OCI-LY1 (cell line): ENCODE data around the gene KCNIP4.

Experiments used
- H2AFZ ChIP-seq: fragments of 200-600 bp; sonication (generic), shearing (Covaris generic); 2 replicates; pipeline ENCODE4 v1.6.0; 2014; ENCODE audit warnings: antibody characterized with exemption, mild to moderate bottlenecking, low read length
- H3F3A ChIP-seq: fragments of 200-600 bp; sonication (generic), shearing (Covaris generic); 2 replicates; pipeline ENCODE4 v1.6.0; 2014; ENCODE audit warnings: mild to moderate bottlenecking, antibody characterized with exemption, low read length, moderate library complexity; ENCODE audit not compliant: insufficient read depth
- H3K27ac ChIP-seq: fragments of 200-600 bp; sonication (generic); 2 replicates; pipeline ENCODE4 v1.5.1; 2014; ENCODE audit warnings: low read length, mixed run types, mild to moderate bottlenecking, low read depth; ENCODE audit not compliant: poor library complexity, severe bottlenecking
- H3K27me3 ChIP-seq: fragments of 200-600 bp; sonication (generic); 2 replicates; pipeline ENCODE4 v1.6.0; 2014; ENCODE audit warnings: antibody characterized with exemption, mild to moderate bottlenecking, low read length, moderate library complexity; ENCODE audit not compliant: insufficient read depth
- H3K36me3 ChIP-seq: fragments of 200-600 bp; sonication (generic); 2 replicates; pipeline ENCODE4 v1.6.1; 2014; ENCODE audit warnings: mild to moderate bottlenecking, antibody characterized with exemption, low read length, moderate library complexity, mixed read lengths; ENCODE audit not compliant: insufficient read depth
- H3K4me1 ChIP-seq: fragments of 200-600 bp; sonication (generic); 2 replicates; pipeline ENCODE4 v1.5.1; 2014; ENCODE audit warnings: mild to moderate bottlenecking, low read length, moderate library complexity; ENCODE audit not compliant: insufficient read depth, severe bottlenecking
- H3K4me2 ChIP-seq: fragments of 200-600 bp; sonication (generic), shearing (Covaris generic); 2 replicates; pipeline ENCODE4 v1.6.1; 2014; ENCODE audit warnings: low read length
- H3K4me3 ChIP-seq: fragments of 200-600 bp; sonication (generic); 2 replicates; pipeline ENCODE4 v1.5.1; 2014; ENCODE audit warnings: low read length, low read depth, mild to moderate bottlenecking, mixed read lengths; ENCODE audit not compliant: poor library complexity, severe bottlenecking
- H3K79me2 ChIP-seq: fragments of 200-600 bp; shearing (Covaris generic); 2 replicates; pipeline ENCODE4 v1.6.1; 2016; ENCODE audit warnings: mixed run types, low read length, mixed read lengths; ENCODE audit not compliant: insufficient read depth
- H3K9ac ChIP-seq: fragments of 200-600 bp; sonication (generic), shearing (Covaris generic); 2 replicates; pipeline ENCODE4 v1.6.1; 2014; ENCODE audit warnings: mild to moderate bottlenecking, low read length, mixed read lengths
- H3K9me2 ChIP-seq: fragments of 200-600 bp; sonication (generic), shearing (Covaris generic); 2 replicates; pipeline ENCODE4 v1.6.1; 2014; ENCODE audit warnings: low read depth, mild to moderate bottlenecking, low read length, mixed read lengths
- H3K9me3 ChIP-seq: fragments of 200-600 bp; shearing (Covaris generic); 2 replicates; pipeline ENCODE4 v1.6.1; 2014; ENCODE audit warnings: low read length, mixed read lengths
- H4K20me1 ChIP-seq: fragments of 200-600 bp; sonication (generic), shearing (Covaris generic); 2 replicates; pipeline ENCODE4 v1.6.0; 2016; ENCODE audit warnings: mild to moderate bottlenecking, low read length; ENCODE audit not compliant: insufficient read depth
- CTCF ChIP-seq: fragments of 200-600 bp; sonication (generic), shearing (Covaris generic); IDR thresholded peaks from 2 replicates; pipeline ENCODE4 v1.5.1; 2017; ENCODE audit warnings: mild to moderate bottlenecking, antibody characterized with exemption, low read length, moderate library complexity, mixed read lengths
- EZH2 ChIP-seq: fragments of 200-600 bp; sonication (generic), shearing (Covaris generic); IDR thresholded peaks from 2 replicates; pipeline ENCODE4 v1.8.0; 2017; ENCODE audit warnings: borderline replicate concordance, mixed run types, mild to moderate bottlenecking, antibody characterized with exemption, low read length, moderate library complexity, mixed read lengths

KCNIP4 gene

GRCh38 chr4:21211846-21212245 lies 736.7 kb downstream of the KCNIP4 start:
- TF ChIP-seq CTCF (no peak), EZH2 (no peak)
- Histone ChIP-seq H3K27me3 (no peaks in the 10 kb centered on the region), H3K4me2 (no peak overlapping the region), H4K20me1 (no peaks in the 10 kb centered on the region), H3K4me3 (no peak overlapping the region), H3K9ac (no peak overlapping the region), H3K27ac (no peak overlapping the region), H3K79me2 (no peaks in the 10 kb centered on the region), H3F3A (no peaks in the 10 kb centered on the region), H3K9me2 (no peaks in the 10 kb centered on the region), H3K9me3 (no peaks in the 10 kb centered on the region), H3K4me1 (no peaks in the 10 kb centered on the region), H3K36me3 (no peaks in the 10 kb centered on the region), H2AFZ (no peak overlapping the region)

GRCh38 chr4:21209860-21210259 lies 738.7 kb downstream of the KCNIP4 start:
- Histone ChIP-seq H3K9me2 (no peaks in the 10 kb centered on the region), H3K79me2 (no peaks in the 10 kb centered on the region), H3K36me3 (no peaks in the 10 kb centered on the region), H3K9me3 (no peaks in the 10 kb centered on the region), H3K9ac (no peak overlapping the region), H3K4me1 (no peaks in the 10 kb centered on the region), H3K4me3 (no peak overlapping the region), H3K4me2 (no peak overlapping the region), H4K20me1 (no peaks in the 10 kb centered on the region), H3F3A (no peaks in the 10 kb centered on the region), H3K27me3 (no peaks in the 10 kb centered on the region), H2AFZ (no peak overlapping the region), H3K27ac (no peak overlapping the region)
- TF ChIP-seq EZH2 (no peak), CTCF (no peak)

DNA sequence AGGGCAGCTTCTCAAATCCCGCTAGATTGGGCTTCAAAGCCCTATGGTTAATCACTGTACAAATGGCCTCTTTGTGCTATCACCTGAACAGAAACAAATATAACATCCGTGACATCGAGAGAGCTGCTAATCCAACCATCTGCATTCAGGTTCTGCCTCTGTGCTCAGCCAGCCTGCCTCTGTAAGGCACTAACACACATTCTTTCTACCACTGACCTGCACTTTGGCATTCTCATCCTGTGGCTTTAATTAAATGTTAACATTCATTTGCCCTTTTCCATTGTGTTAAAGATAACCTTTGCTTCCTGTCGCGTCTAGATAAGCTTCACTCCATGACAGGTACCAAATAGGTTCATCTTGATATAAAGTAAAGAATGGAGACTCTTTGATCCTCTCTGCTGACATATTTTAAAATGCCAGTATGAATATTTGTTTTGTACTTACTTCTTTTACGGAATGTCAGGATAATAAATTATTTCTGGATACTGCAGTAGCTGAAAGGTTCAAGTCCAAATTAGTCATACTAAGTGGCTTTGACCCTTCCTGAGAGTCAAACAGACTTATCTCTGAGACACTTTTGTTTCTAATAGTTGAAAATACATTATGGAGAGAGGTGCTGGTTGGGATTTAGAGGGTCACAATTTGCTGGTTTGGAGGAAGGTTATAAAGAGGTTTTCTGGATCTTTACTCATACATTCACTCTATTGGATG lies 742.6 kb downstream of the KCNIP4 start:
- H3K9ac ChIP-seq, result no peak overlapping the region
- H3F3A ChIP-seq, result no peaks in the 10 kb centered on the region
- no peaks in the 10 kb centered on the region for H3K79me2 ChIP-seq
- H3K4me3 ChIP-seq, result no peak overlapping the region
- no peaks in the 10 kb centered on the region for H4K20me1 ChIP-seq
- H3K4me2 ChIP-seq, result no peak overlapping the region
- no peaks in the 10 kb centered on the region for H3K36me3 ChIP-seq
- no peaks in the 10 kb centered on the region for H3K9me3 ChIP-seq
- H3K4me1 ChIP-seq, result no peaks in the 10 kb centered on the region
- H3K9me2 ChIP-seq, result no peaks in the 10 kb centered on the region
- no peak overlapping the region for H3K27ac ChIP-seq
- TF ChIP-seq CTCF (no peak), EZH2 (no peak)
- H3K27me3 ChIP-seq, result no peaks in the 10 kb centered on the region
- H2AFZ ChIP-seq, result no peak overlapping the region
